ENCODE data around the gene MATN3.

DNA sequence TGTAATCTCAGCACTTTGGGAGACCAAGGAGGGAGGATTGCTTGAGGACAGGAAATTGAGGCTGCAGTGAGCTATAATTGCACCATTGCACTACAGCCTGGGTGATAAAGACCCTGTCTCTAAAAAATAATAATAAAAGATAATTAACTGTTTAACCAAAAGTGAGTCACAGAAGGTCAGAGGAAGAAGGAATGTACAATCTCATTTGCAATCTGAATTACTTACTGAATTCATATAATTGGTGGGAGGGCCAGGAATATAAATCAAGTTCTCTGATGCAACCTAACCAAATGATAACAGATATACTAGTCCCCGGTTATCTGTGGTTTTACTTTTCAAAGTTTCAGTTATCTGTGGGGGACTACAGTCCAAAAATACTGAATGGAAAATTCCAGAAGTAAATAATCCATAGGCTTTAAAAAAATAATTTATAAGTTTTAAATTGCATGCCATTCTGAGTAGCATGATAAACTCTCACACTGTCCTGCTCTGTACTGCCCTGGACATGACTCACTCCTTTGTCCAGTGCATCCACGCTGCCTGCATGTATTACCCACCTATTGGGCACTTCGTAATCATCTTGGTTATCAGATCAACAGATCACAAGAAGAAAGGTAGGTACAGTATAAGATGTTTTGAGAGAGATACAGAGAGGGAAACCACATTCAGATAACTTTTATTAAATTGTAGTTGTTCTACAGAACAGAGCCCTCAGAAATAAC, 12.8 kb upstream of the MATN3 start:
- TF ChIP-seq, protein P1, sequence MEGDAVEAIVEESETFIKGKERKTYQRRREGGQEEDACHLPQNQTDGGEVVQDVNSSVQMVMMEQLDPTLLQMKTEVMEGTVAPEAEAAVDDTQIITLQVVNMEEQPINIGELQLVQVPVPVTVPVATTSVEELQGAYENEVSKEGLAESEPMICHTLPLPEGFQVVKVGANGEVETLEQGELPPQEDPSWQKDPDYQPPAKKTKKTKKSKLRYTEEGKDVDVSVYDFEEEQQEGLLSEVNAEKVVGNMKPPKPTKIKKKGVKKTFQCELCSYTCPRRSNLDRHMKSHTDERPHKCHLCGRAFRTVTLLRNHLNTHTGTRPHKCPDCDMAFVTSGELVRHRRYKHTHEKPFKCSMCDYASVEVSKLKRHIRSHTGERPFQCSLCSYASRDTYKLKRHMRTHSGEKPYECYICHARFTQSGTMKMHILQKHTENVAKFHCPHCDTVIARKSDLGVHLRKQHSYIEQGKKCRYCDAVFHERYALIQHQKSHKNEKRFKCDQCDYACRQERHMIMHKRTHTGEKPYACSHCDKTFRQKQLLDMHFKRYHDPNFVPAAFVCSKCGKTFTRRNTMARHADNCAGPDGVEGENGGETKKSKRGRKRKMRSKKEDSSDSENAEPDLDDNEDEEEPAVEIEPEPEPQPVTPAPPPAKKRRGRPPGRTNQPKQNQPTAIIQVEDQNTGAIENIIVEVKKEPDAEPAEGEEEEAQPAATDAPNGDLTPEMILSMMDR (conservative IDR thresholded peaks at IDR 0.05), result no peak
- no peak for TF ChIP-seq EZH2 (IDR thresholded peaks at IDR 0.05; ENCODE audit: low read depth)
